H1 (cell line): ENCODE measurements around the gene ARHGEF12. TPM values are rescaled to one million over a fixed set of nuclear protein-coding genes. Genes with fewer than 3 reads are reported as not detected.

Source experiments
- CTCF ChIA-PET: fragments of 300-600 bp; sonication (Branson Sonifier 250); formaldehyde crosslinking; loops from one replicate; lab custom pipeline; 2021; ENCODE audit not compliant: partially characterized antibody; lab: Charles Lee
- POLR2A ChIA-PET: fragments of 300-600 bp; sonication (Branson Sonifier 250); formaldehyde crosslinking; loops from one replicate; lab custom pipeline; 2021; ENCODE audit warnings: inconsistent platforms; ENCODE audit not compliant: partially characterized antibody; lab: Charles Lee
- DNase-seq, 2 experiments: peaks; one replicate each; pipeline versions ENCODE4 v3.0.0 to v3.0.0-alpha.2; 2010 to 2022; ENCODE audit warnings: low spot score in 2 of 2, low read depth in 1 of 2, mixed read lengths in 1 of 2
- FAIRE-seq: peaks from 2 replicates; lab custom pipeline; 2011; peaks lifted over from hg19 to GRCh38; lab: Jason Lieb, UNC
- H2AFZ ChIP-seq: 2 replicates; pipeline ENCODE4 v1.8.1; 2012; ENCODE audit warnings: low read length, inconsistent platforms
- H2AK5ac ChIP-seq: 2 replicates; pipeline ENCODE4 v1.6.1; 2013; ENCODE audit warnings: low read depth, low read length
- H2BK120ac ChIP-seq: replicated peaks from 2 replicates; pipeline ENCODE3; 2013; ENCODE audit warnings: low read depth, low read length, inconsistent platforms
- H2BK12ac ChIP-seq: 2 replicates; pipeline ENCODE4 v1.6.1; 2013; ENCODE audit warnings: low read depth, low read length
- H2BK15ac ChIP-seq: 2 replicates; pipeline ENCODE4 v1.6.1; 2013; ENCODE audit warnings: low read length
- H2BK20ac ChIP-seq: 2 replicates; pipeline ENCODE4 v1.6.1; 2013; ENCODE audit warnings: low read length
- H2BK5ac ChIP-seq: 2 replicates; pipeline ENCODE4 v1.6.1; 2013; ENCODE audit warnings: low read depth, low read length
- H3K14ac ChIP-seq: 2 replicates; pipeline ENCODE4 v1.6.1; 2013; ENCODE audit warnings: inconsistent platforms; ENCODE audit not compliant: insufficient read length
- H3K18ac ChIP-seq: 2 replicates; pipeline ENCODE4 v1.6.1; 2013; ENCODE audit warnings: low read length; ENCODE audit errors: extremely low read depth
- H3K23ac ChIP-seq: 2 replicates; pipeline ENCODE4 v1.6.1; 2013; ENCODE audit warnings: inconsistent platforms; ENCODE audit not compliant: insufficient read length
- H3K23me2 ChIP-seq: 2 replicates; pipeline ENCODE4 v1.6.1; 2013; ENCODE audit warnings: low read depth, low read length
- H3K27ac ChIP-seq: 2 replicates; pipeline ENCODE4 v1.6.1; 2011; ENCODE audit warnings: low read depth, low read length, inconsistent platforms
- H3K27me3 ChIP-seq, 4 experiments: replicated peaks in 1 of 4; 1 replicate in 1 of 4; 2 replicates in 3 of 4; pipeline versions ENCODE4 v1.6.1 to v1.8.1; 2011 to 2013; ENCODE audit warnings: low read length in 3 of 4, mild to moderate bottlenecking in 3 of 4, inconsistent platforms in 2 of 4, mixed read lengths in 2 of 4, moderate library complexity in 1 of 4; ENCODE audit not compliant: control insufficient read depth in 3 of 4, insufficient read depth in 3 of 4; ENCODE audit errors: extremely low read depth in 1 of 4
- H3K36me3 ChIP-seq, 4 experiments: 2 replicates each; pipeline versions ENCODE4 v1.6.1 to v1.8.1; 2011 to 2013; ENCODE audit warnings: mild to moderate bottlenecking in 4 of 4, low read length in 3 of 4, moderate library complexity in 2 of 4, control low read depth in 1 of 4, inconsistent platforms in 1 of 4; ENCODE audit not compliant: insufficient read depth in 4 of 4, control insufficient read depth in 2 of 4
- H3K4ac ChIP-seq: replicated peaks from 2 replicates; pipeline ENCODE3; 2013; ENCODE audit warnings: low read length, low read depth, mixed read lengths, inconsistent platforms; ENCODE audit not compliant: insufficient read length
- H3K4me1 ChIP-seq, 4 experiments: replicated peaks in 1 of 4; 1 replicate in 1 of 4; 2 replicates in 3 of 4; pipeline versions ENCODE4 v1.6.1 to v1.8.1; 2011 to 2013; ENCODE audit warnings: low read length in 3 of 4, inconsistent platforms in 2 of 4, mixed read lengths in 1 of 4; ENCODE audit not compliant: insufficient read depth in 4 of 4, control insufficient read depth in 3 of 4
- H3K4me2 ChIP-seq, 2 experiments: 2 replicates each; pipeline versions ENCODE4 v1.6.1 to v1.8.1; 2011 to 2013; ENCODE audit warnings: low read depth in 2 of 2, low read length in 2 of 2, control low read depth in 1 of 2, inconsistent platforms in 1 of 2, mild to moderate bottlenecking in 1 of 2; ENCODE audit not compliant: insufficient read depth in 1 of 2
- H3K4me3 ChIP-seq, 4 experiments: fragments of 200-600, 300-600 bp in 1 of 4; sonication (generic), shearing (Covaris generic), sonication (Bioruptor Twin) in 1 of 4; 2 replicates each; pipeline versions ENCODE4 v1.5.1 to v1.8.1; 2011 to 2016; ENCODE audit warnings: low read length in 4 of 4, low read depth in 3 of 4, control low read depth in 2 of 4, inconsistent platforms in 2 of 4, mild to moderate bottlenecking in 2 of 4, mixed read lengths in 1 of 4, moderate library complexity in 1 of 4; ENCODE audit not compliant: insufficient read depth in 2 of 4; ENCODE audit errors: extremely low read depth in 1 of 4
- H3K56ac ChIP-seq: replicated peaks from 2 replicates; pipeline ENCODE3; 2013; ENCODE audit warnings: low read depth, mild to moderate bottlenecking, mixed read lengths, low read length, inconsistent platforms; ENCODE audit not compliant: insufficient read length
- H3K79me1 ChIP-seq: 2 replicates; pipeline ENCODE4 v1.6.1; 2013; ENCODE audit warnings: low read depth, low read length, control low read depth
- H3K79me2 ChIP-seq, 2 experiments: 2 replicates each; pipeline versions ENCODE4 v1.6.1 to v1.8.1; 2012 to 2013; ENCODE audit warnings: low read length in 2 of 2, mild to moderate bottlenecking in 2 of 2, inconsistent platforms in 1 of 2; ENCODE audit not compliant: insufficient read depth in 2 of 2, control insufficient read depth in 1 of 2
- H3K9ac ChIP-seq, 4 experiments: replicated peaks in 1 of 4; 1 replicate in 1 of 4; 2 replicates in 3 of 4; pipeline versions ENCODE4 v1.6.1 to v1.8.1; 2011 to 2013; ENCODE audit warnings: low read depth in 3 of 4, low read length in 3 of 4, control low read depth in 2 of 4, mild to moderate bottlenecking in 2 of 4, moderate library complexity in 2 of 4, inconsistent platforms in 1 of 4; ENCODE audit errors: extremely low read depth in 1 of 4
- H3K9me3 ChIP-seq, 2 experiments: 2 replicates each; pipeline versions ENCODE4 v1.6.1 to v1.8.1; 2012 to 2013; ENCODE audit warnings: mild to moderate bottlenecking in 2 of 2, moderate library complexity in 2 of 2, control low read depth in 1 of 2, inconsistent platforms in 1 of 2, low read depth in 1 of 2, low read length in 1 of 2, mixed read lengths in 1 of 2; ENCODE audit not compliant: insufficient read depth in 2 of 2
- H4K20me1 ChIP-seq, 2 experiments: replicated peaks in 1 of 2; 2 replicates each; pipeline versions ENCODE3 to v1.8.1; 2011 to 2013; ENCODE audit warnings: inconsistent platforms in 2 of 2, low read length in 2 of 2, mild to moderate bottlenecking in 1 of 2; ENCODE audit not compliant: insufficient read depth in 2 of 2, control insufficient read depth in 1 of 2
- H4K5ac ChIP-seq: 2 replicates; pipeline ENCODE4 v1.6.1; 2013; ENCODE audit warnings: low read length, low read depth, mixed read lengths, inconsistent platforms; ENCODE audit not compliant: insufficient read length
- H4K8ac ChIP-seq: 2 replicates; pipeline ENCODE4 v1.8.0; 2013; ENCODE audit warnings: mild to moderate bottlenecking, moderate library complexity, low read length, inconsistent platforms; ENCODE audit not compliant: insufficient read depth; ENCODE audit errors: extremely low read depth
- H4K91ac ChIP-seq: replicated peaks from 2 replicates; pipeline ENCODE3; 2013; ENCODE audit warnings: low read length, mixed read lengths, inconsistent platforms; ENCODE audit not compliant: insufficient read length
- BACH1 ChIP-seq: IDR thresholded peaks from 2 replicates; pipeline ENCODE4 v1.6.1; 2012; ENCODE audit warnings: low read length, improper control_type of control experiment
- CREB1 ChIP-seq: IDR thresholded peaks from 2 replicates; pipeline ENCODE4 v1.6.1; 2012; ENCODE audit warnings: inconsistent platforms
- RAD21 ChIP-seq, 2 experiments: IDR thresholded peaks in 1 of 2; conservative IDR thresholded peaks in 1 of 2; 2 replicates each; pipeline ENCODE4 v1.6.1; 2011; ENCODE audit warnings: low read depth in 2 of 2, low read length in 2 of 2, improper control_type of control experiment in 1 of 2, inconsistent platforms in 1 of 2, mild to moderate bottlenecking in 1 of 2, moderate library complexity in 1 of 2
- RFX5 ChIP-seq: IDR thresholded peaks from 2 replicates; pipeline ENCODE4 v1.6.1; 2011; ENCODE audit warnings: low read depth, low read length, improper control_type of control experiment, borderline replicate concordance
- WGBS, 2 experiments: shearing (Covaris generic) in 1 of 2; methylation state at CpG; one replicate each; pipeline versions ENCODE4 v1.1.6 to v1.1.7; 2013 to 2015; ENCODE audit warnings: low lambda C conversion rate in 2 of 2, mixed read lengths in 2 of 2, inconsistent platforms in 1 of 2, low coverage in 1 of 2, missing lambda C conversion rate in 1 of 2; ENCODE audit not compliant: insufficient replicate concordance in 2 of 2, insufficient coverage in 1 of 2, insufficient read length in 1 of 2; ENCODE audit errors: extremely low coverage in 1 of 2, missing lambda C conversion rate in 1 of 2; 5-methylcytosine and 5-hydroxymethylcytosine counted together
- polyA plus RNA-seq, 7 experiments: library from polyadenylated mRNA; depleted of rRNA in 3 of 7; stranded (reverse) in 5 of 7; unstranded in 2 of 7; fragments of >200 nt in 5 of 7; fragments of 200-250 nt in 2 of 7; gene quantifications; 1 replicate in 5 of 7; 2 replicates in 1 of 7; 4 replicates in 1 of 7; pipeline versions ENCODE4 v1.2.1 to v1.2.3, GENCODE V29; 2011 to 2013; ENCODE audit warnings: missing spikeins in 2 of 7, mixed read lengths in 2 of 7
- total RNA-seq: library from RNA; stranded (reverse); fragmentation: NEBNext Ultra II Directional; extraction: Animal tissue kit (Norgen Biotek cat#: 25700); gene quantifications from 2 replicates; pipeline ENCODE4 v1.2.1, GENCODE V29; 2021
- TF ChIP-seq, protein P1 (sequence below), 3 experiments: IDR thresholded peaks; 1 replicate in 2 of 3; 2 replicates in 1 of 3; pipeline versions ENCODE4 v1.5.1 to v1.6.1; 2011; ENCODE audit warnings: low read length in 3 of 3, mild to moderate bottlenecking in 3 of 3, inconsistent platforms in 2 of 3, low read depth in 1 of 3, moderate library complexity in 1 of 3; ENCODE audit not compliant: insufficient read depth in 1 of 3; ENCODE audit errors: control extremely low read depth in 1 of 3
- TF ChIP-seq, protein P2 (sequence below): IDR thresholded peaks from 2 replicates; pipeline ENCODE4 v1.6.1; 2012; ENCODE audit warnings: inconsistent platforms

ARHGEF12 gene
- total and polyA plus RNA-seq, 2 of the 8 experiments (the other 6 are each of a cell fraction or from before 2014, with no cell fraction given), result 5.1 to 33.7 TPM

DNA sequence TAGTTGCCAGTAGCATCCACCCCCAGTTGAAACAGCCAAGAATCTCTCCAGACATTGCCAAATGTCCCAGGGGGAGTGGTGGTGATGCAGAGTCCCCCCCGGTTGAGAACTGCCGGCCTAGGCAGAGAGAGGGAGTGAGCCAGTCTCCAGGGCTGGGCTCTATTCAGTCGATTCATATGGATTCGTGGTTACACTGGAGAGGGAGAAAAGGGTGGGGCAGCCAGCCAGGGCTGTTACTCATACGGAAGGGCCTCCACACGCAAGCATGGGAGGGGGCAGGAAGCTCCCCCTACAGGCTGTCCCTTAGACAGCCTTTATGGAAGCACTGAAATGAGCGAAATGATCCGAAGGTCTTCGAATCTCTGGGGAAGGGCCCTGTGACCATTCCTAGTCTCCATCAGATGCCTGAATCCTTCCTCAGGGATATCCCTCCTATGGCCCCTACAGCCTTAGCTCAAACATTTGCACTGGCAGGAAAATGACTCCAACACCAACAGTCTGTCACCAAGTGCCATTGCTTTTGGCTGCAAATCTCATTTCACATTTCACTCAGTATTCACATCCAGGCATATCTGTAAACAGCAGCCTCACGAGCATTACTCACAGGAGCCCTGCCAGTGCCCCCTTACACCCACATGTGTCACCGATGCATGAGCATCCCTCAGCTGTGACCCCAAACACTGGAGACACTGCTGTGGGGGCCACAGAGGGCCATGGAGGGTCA lies 29.5 kb upstream of the ARHGEF12 start:
- WGBS, 2 experiments, result 49% methylated on average over 11 of the region's 11 CpGs; no CpG with 5 or more reads in 1 of the 2 experiments
- no peak overlapping the region for H2BK20ac ChIP-seq
- H3K27me3 ChIP-seq, result peaks cover 0 to 7% (median 0%) of the 10 kb centered on the region in 4 experiments; a peak in 2 of 7 replicates
- no peaks in the 10 kb centered on the region for H3K23me2 ChIP-seq
- peak overlapping the region; percentile 56 for H3K18ac ChIP-seq
- H2BK120ac ChIP-seq, result no peak overlapping the region
- H3K4me3 ChIP-seq, result no peak overlapping the region
- H2BK12ac ChIP-seq, result peak overlapping the region; percentile 11; the same call in 1 of the 2 replicates
- peaks cover 0 to 12% (median 5%) of the 10 kb centered on the region in 4 experiments; a peak in 5 of 7 replicates for H3K4me1 ChIP-seq
- H2BK15ac ChIP-seq, result peak overlapping the region; percentile 83; the same call in 1 of the 2 replicates
- no peak overlapping the region for H4K91ac ChIP-seq
- FAIRE-seq, result peak; percentile 57
- H3K23ac ChIP-seq, result no peak overlapping the region
- no peak overlapping the region for H3K9ac ChIP-seq
- H3K4me2 ChIP-seq, result no peak overlapping the region; a peak in 1 of 4 replicates
- no peak overlapping the region for H3K4ac ChIP-seq
- H3K14ac ChIP-seq, result no peak overlapping the region
- no peaks in the 10 kb centered on the region for H3K79me1 ChIP-seq
- no peak for TF ChIP-seq RFX5
- peak; percentile 28; the same call in 1 of the 2 replicates for TF ChIP-seq BACH1
- TF ChIP-seq RAD21 (IDR thresholded peaks at IDR 0.05 in 1 of 2, conservative IDR thresholded peaks at IDR 0.05 in 1 of 2; ENCODE audit: low read depth in 2 of 2, low read length in 2 of 2), result peak; percentile 8 to 27; a peak in 3 of 4 replicates
- 0 out of 2 replicates have a peak, but pooled peaks have one; percentile 45 for TF ChIP-seq CREB1
- TF ChIP-seq, protein P1, sequence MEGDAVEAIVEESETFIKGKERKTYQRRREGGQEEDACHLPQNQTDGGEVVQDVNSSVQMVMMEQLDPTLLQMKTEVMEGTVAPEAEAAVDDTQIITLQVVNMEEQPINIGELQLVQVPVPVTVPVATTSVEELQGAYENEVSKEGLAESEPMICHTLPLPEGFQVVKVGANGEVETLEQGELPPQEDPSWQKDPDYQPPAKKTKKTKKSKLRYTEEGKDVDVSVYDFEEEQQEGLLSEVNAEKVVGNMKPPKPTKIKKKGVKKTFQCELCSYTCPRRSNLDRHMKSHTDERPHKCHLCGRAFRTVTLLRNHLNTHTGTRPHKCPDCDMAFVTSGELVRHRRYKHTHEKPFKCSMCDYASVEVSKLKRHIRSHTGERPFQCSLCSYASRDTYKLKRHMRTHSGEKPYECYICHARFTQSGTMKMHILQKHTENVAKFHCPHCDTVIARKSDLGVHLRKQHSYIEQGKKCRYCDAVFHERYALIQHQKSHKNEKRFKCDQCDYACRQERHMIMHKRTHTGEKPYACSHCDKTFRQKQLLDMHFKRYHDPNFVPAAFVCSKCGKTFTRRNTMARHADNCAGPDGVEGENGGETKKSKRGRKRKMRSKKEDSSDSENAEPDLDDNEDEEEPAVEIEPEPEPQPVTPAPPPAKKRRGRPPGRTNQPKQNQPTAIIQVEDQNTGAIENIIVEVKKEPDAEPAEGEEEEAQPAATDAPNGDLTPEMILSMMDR (IDR thresholded peaks at IDR 0.05; ENCODE audit: control extremely low read depth in 1 of 3, insufficient read depth in 1 of 3, low read depth in 1 of 3, low read length in 3 of 3), result peak; percentile 40 to 62 (median 52)
- TF ChIP-seq, protein P2, sequence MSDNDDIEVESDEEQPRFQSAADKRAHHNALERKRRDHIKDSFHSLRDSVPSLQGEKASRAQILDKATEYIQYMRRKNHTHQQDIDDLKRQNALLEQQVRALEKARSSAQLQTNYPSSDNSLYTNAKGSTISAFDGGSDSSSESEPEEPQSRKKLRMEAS, result peak; percentile 44; the same call in 1 of the 2 replicates
- TF ChIP-seq, all 59 proteins: peak for 5
- Histone ChIP-seq H4K8ac (no peak overlapping the region), H3K27ac (no peak overlapping the region), H3K56ac (no peak overlapping the region), H4K20me1 (no peaks in the 10 kb centered on the region), H2BK5ac (no peak overlapping the region), H3K79me2 (no peaks in the 10 kb centered on the region), H4K5ac (no peak overlapping the region), H3K36me3 (no peaks in the 10 kb centered on the region), H2AK5ac (0 out of 2 replicates have a peak overlapping the region, but pooled peaks have one; percentile 43), H2AFZ (0 out of 2 replicates have a peak overlapping the region, but pooled peaks have one; percentile 80), H3K9me3 (no peaks in the 10 kb centered on the region)
- DNase-seq, result peak in 1 of 2 experiments; percentile 70
- POLR2A ChIA-PET, result interaction anchor here (8.8 kb wide), 1 partner anchor 70 kb away, joined by 69 read pairs; no protein-coding TSS in a partner anchor
- CTCF ChIA-PET, result interaction anchor here (0.8 to 31.5 kb wide), 8 partner anchors 10 to 135 kb away, joined by 3 to 1412 read pairs (median 3); partner anchors contain the start of gene POU2F3
